Measurements from ENCODE around the gene CPLX3.

CPLX3 gene

GRCh38 chr15:74843891-74844299, 17.5 kb downstream of the CPLX3 start:
- DNase-seq (ENCODE audit: insufficient read length, low spot score) (no peak), FAIRE-seq (no peak)

DNA sequence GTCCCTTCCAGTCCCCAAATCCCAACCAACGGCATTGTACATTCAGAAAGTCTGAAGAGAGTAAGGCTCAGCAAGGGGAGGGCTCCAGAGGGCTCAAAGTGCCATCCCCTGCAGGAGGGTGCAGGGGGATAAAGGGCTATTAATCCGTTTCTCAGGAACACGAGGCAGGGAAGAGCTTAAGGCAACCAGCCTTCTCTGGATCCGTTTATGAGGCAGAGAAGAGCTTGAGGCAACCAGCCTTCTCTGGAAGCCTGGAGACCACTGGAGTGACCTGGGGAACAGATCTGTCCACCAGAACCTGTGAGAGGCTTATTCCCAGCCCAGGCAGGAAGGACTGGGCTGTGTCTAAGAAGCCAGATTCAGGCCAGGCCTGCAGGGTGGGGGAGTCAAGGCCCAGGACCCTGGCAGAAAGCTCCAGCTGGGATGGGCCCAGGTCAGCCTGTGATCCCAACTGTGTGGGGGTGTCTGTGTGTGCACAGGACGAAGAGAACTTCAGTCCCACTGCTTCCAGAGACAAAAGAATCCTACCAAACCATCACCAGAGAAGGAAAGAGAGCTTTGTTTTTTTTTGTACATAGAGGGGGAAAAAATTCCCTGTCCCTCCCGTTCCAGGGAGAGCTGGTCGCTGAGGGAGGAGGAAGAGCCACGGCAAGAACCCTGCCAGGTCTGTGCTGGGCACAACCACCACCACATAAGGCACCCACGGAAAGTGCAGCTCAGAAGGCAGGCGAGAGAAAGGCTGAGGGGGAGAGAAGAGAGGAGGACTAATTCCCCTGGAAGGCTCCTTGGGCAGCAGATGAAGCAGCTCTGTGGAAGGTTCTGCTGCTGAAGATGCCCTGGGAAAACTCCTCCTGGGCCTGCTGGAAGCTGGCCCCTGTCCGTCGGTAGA, 18.1 kb downstream of the CPLX3 start:
- FAIRE-seq (no peak), DNase-seq (ENCODE audit: insufficient read length, low spot score) (no peak)

DNA sequence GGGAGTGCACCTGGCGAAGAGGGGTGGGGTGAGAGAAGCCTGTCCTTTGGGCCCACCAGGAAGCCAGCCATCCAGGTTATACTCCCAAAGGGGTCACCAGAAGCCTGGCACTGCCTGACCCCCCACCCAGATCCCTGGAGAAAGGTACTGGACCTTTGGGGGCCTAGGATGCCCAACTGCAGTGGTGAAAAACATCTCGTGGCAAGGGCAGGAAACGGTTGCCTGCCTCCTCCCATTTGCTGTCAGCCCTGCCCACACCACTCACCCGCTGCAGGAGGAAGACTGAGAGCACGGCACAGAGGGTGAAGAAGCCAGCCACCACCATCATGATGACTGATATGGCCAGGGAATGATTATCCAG, 18.8 kb downstream of the CPLX3 start:
- DNase-seq (ENCODE audit: insufficient read length, low spot score): no peak
- no peak for FAIRE-seq

DNA sequence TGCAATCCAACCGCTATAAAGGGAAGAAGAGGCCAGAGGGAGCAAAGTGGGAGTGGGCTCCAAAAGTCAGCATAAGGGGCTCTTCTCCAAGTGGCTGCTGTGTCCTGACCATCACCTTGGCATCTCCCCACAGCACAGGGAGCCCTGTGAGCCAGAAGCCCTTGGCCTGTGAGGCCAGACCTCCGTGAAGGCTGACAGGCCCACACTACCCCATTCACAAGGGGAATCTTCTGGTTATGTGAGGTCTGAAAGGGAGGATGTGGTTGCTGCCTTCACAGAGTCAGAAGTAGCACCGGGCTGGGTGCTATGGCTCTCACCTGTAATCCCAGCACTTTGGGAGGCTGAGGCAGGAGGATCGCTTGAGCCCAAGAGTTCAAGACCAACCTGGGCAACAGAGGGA, 19.2 kb downstream of the CPLX3 start:
- DNase-seq (ENCODE audit: insufficient read length, low spot score) (no peak), FAIRE-seq (no peak)

DNA sequence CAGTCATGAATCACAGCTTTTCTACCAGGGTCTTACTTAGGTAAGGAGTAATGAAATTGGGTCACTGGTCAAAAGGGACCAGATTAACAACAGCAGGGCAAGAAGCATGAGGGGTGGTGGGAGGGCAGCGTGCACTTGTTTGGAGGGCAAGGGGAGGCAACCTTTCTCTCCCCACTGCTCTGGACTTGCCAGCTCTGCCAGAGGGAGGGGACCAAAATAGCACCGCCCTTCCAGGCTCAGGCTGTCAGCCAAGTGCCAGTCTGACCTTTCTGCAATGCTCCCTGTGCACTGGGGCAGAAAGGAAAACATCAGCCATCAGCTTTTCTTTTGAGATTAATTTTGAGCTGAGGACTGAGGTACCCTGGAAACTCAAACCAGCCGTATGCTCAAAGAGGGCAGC, 21.0 kb downstream of the CPLX3 start:
- no peak for DNase-seq (ENCODE audit: insufficient read length, low spot score)
- FAIRE-seq: no peak

GRCh38 chr15:74850393-74850792, 24.0 kb downstream of the CPLX3 start:
- FAIRE-seq: no peak
- no peak for DNase-seq (ENCODE audit: insufficient read length, low spot score)

- DNase-seq (ENCODE audit: insufficient read length, low spot score) (no peak), FAIRE-seq (no peak)
These were observed 25.5 kb downstream of the CPLX3 start for GRCh38 chr15:74851960-74852359.

DNA sequence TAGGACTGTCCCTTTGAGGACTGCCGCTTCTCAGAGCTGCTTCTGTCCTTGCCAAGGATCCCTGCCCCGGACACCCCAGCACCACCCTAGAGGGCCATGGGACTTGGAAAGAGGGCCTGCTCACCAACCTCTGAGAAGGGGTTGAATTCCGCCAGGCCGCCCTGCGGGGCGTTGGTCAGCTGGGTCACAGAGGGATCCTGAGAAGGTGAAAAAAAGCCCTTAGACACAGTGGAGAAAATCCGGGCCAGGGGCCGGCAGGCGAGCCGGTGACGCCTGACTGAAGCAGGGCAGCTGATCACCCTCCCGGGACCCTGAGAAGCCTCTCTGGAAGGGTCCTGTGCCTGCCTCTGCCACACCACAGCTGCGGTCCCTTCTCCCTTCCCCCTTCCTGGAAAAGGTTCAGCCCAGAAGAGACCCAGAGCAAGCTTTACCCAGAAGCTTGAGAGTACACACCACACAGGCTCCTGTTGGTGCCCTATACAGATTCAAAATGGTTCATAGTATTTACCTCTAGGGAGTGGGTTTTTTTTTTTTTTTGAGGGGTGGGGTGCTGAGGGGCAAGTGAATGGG, 28.1 kb downstream of the CPLX3 start:
- DNase-seq (ENCODE audit: insufficient read length, low spot score) (no peak), FAIRE-seq (no peak)

GRCh38 chr15:74855857-74856256, 29.4 kb downstream of the CPLX3 start:
- DNase-seq (ENCODE audit: insufficient read length, low spot score) (no peak), FAIRE-seq (no peak)

- no peak for DNase-seq (ENCODE audit: insufficient read length, low spot score)
- FAIRE-seq: no peak
These were observed 30.1 kb downstream of the CPLX3 start for GRCh38 chr15:74856537-74856936.

- no peak for FAIRE-seq
- no peak for DNase-seq (ENCODE audit: insufficient read length, low spot score)
These were observed 30.7 kb downstream of the CPLX3 start for GRCh38 chr15:74857082-74857655.

DNA sequence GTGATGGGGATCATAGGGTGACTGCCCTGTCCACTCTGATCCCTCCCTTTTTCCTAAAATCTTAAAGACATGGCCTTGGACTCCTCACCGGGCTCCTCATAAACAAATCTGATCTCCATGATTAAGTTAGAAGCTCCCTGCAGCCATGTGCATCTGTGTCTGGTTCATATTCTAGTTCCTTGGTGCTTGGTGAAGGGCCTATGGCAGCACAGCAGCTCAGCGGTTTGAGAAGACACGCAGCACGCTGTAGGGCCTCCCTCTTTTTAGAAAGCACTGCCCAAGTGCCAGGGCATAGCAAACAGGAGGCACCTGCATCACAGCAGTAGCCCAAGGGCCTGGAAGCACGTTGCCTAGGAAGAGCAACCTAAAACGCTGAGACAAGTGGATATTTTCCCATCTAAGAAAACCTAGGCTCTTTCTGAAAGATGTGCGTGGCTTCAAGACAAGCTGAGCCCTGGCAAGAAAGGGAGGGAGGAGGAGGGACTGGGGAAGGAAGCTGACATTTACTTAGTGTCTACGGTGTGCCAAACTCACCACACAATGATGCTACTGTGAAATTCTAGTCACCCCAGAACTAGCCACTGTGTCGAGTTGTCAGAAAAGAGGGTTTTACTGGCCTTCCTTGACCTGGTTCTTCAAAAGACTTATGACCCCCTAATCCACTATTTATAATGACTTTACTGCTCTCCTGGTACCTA, 31.4 kb downstream of the CPLX3 start:
- DNase-seq (ENCODE audit: insufficient read length, low spot score): no peak

DNA sequence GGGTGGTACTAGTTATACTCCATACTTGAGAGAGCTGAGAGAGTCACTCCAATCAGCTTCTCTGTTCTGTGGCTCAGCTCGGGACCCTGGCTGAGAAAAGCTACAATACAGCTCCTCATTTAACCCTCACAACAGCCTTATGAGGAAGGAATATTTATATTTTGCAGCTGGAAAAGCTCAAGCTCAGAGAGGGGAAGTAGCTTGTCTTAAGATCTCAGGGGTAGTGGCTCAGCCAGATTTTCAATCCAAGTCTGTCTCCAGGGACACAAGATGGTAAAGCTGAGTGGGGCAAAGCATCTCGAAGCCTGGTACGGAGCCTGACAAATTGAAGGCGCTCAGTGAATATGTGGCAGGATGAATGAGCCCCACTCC, 31.9 kb downstream of the CPLX3 start:
- DNase-seq (ENCODE audit: insufficient read length, low spot score): no peak

More for the DNA sequence above, 31.4 kb downstream of the CPLX3 start:
- FAIRE-seq: no peak

GRCh38 chr15:74863239-74864056, 37.0 kb downstream of the CPLX3 start:
- no peak for DNase-seq (ENCODE audit: insufficient read length, low spot score)
- no peak for FAIRE-seq

More for the DNA sequence above, 31.9 kb downstream of the CPLX3 start:
- no peak for FAIRE-seq

- FAIRE-seq (no peak), DNase-seq (ENCODE audit: insufficient read length, low spot score) (no peak)
These were observed 37.9 kb downstream of the CPLX3 start for GRCh38 chr15:74864296-74864695.

GRCh38 chr15:74865316-74865715, 38.9 kb downstream of the CPLX3 start:
- DNase-seq (ENCODE audit: insufficient read length, low spot score) (no peak), FAIRE-seq (no peak)

GRCh38 chr15:74866090-74866489, 39.7 kb downstream of the CPLX3 start:
- no peak for FAIRE-seq
- no peak for DNase-seq (ENCODE audit: insufficient read length, low spot score)

GRCh38 chr15:74867466-74868038, 41.1 kb downstream of the CPLX3 start:
- no peak for FAIRE-seq
- no peak for DNase-seq (ENCODE audit: insufficient read length, low spot score)

GRCh38 chr15:74868059-74868458, 41.6 kb downstream of the CPLX3 start:
- DNase-seq (ENCODE audit: insufficient read length, low spot score): no peak
- no peak for FAIRE-seq

DNA sequence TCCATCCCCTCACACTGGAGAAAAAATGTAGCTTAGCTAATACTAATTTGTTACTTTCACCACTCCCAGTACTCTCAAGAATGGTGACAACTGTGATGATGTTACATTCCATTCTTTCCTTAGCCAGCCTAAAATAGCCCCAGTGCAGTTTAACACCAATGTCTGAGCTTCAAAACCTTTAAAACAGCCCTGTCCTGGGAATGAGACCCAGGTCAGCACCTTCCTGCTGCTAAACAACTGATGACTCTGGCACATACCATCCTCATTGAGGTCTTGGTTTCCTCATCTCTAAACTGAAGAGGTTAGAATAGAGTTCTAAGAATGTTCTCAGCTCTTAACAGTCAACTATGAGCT, 42.9 kb downstream of the CPLX3 start:
- FAIRE-seq (no peak), DNase-seq (ENCODE audit: insufficient read length, low spot score) (no peak)
